Measurements from ENCODE around the gene APLNR. TPM values are rescaled to one million over a fixed set of nuclear protein-coding genes. Genes with fewer than 3 reads are reported as not detected.

Gene APLNR
- total and polyA plus RNA-seq, 2 donors (not counting 1 experiment from before 2014, with no cell fraction given) = not detected

GRCh38 chr11:57241353-57241972 is 4.4 kb upstream of the APLNR start:
- no peaks in the 10 kb centered on the region for H3K79me2 ChIP-seq (ENCODE audit: control insufficient read depth, insufficient read depth, low read length)
- no peak overlapping the region for H3K27ac ChIP-seq (ENCODE audit: low read length in 2 of 2)
- ATAC-seq (ENCODE audit: low read depth) = no peak
- H3K36me3 ChIP-seq (replicated peaks in 1 of 2; ENCODE audit: control extremely low read depth in 1 of 2, control insufficient read depth in 1 of 2, extremely low read depth in 1 of 2, insufficient read depth in 2 of 2, low read length in 1 of 2) = no peaks in the 10 kb centered on the region
- H3K4me2 ChIP-seq (replicated peaks; ENCODE audit: low read depth, low read length, poor library complexity, severe bottlenecking) = no peak overlapping the region
- no peak overlapping the region for H3K9ac ChIP-seq (ENCODE audit: low read length)
- Mint-ChIP-seq H3K27me3 (peaks cover 30% of the 10 kb centered on the region), H3K27ac (no peak overlapping the region), H3K9me3 (ENCODE audit: insufficient read depth) (no peaks in the 10 kb centered on the region), H3K4me3 (no peak overlapping the region), H3K4me1 (peaks cover 7% of the 10 kb centered on the region)
- peaks cover 0 to 14% (median 0%) of the 10 kb centered on the region in 4 experiments for H3K27me3 ChIP-seq (replicated peaks in 1 of 4; ENCODE audit: control extremely low read depth in 1 of 4, control insufficient read depth in 3 of 4, insufficient read depth in 4 of 4, low read length in 3 of 4)
- CTCF ChIA-PET = interaction anchor here (1.9 kb wide), 1 partner anchor 8 kb away, joined by 11 read pairs; no protein-coding TSS in a partner anchor
- no peak overlapping the region for H3K4me3 ChIP-seq (ENCODE audit: control extremely low read depth in 1 of 5, extremely low read depth in 1 of 5, insufficient read depth in 1 of 5, low read depth in 2 of 5, low read length in 4 of 5)
- 60% methylated on average over 2 of the region's 2 CpGs for WGBS (ENCODE audit: insufficient coverage)
- DNase-seq = no peak
- POLR2A ChIA-PET = no interaction called here
- H2AFZ ChIP-seq (ENCODE audit: insufficient read depth, low read depth, low read length, poor library complexity, severe bottlenecking) = no peak overlapping the region
- peaks cover 0 to 4% of the 10 kb centered on the region in 2 donors for H3K4me1 ChIP-seq (ENCODE audit: control insufficient read depth in 2 of 2, insufficient read depth in 2 of 2, low read length in 2 of 2)
- TF ChIP-seq CTCF (IDR thresholded peaks at IDR 0.05) = no peak
- no peak for TF ChIP-seq EZH2 (IDR thresholded peaks at IDR 0.05; ENCODE audit: borderline replicate concordance, insufficient read depth, low read depth, low read length, poor library complexity, severe bottlenecking)
- intact Hi-C loops (cut with micrococcal nuclease) = no loop called here
- no peaks in the 10 kb centered on the region for H4K20me1 ChIP-seq (ENCODE audit: control insufficient read depth, insufficient read depth, low read length, poor library complexity, severe bottlenecking)
- H3K9me3 ChIP-seq (ENCODE audit: control extremely low read depth in 1 of 3, control insufficient read depth in 2 of 3, insufficient read depth in 1 of 3, low read length in 2 of 3) = peaks cover 0 to 5% (median 0%) of the 10 kb centered on the region in 3 donors

- H3K4me1 ChIP-seq (ENCODE audit: control insufficient read depth in 2 of 2, insufficient read depth in 2 of 2, low read length in 2 of 2) = peaks cover 0 to 4% of the 10 kb centered on the region in 2 donors
- no peaks in the 10 kb centered on the region for H3K36me3 ChIP-seq (replicated peaks in 1 of 2; ENCODE audit: control extremely low read depth in 1 of 2, control insufficient read depth in 1 of 2, extremely low read depth in 1 of 2, insufficient read depth in 2 of 2, low read length in 1 of 2)
- no peak for DNase-seq
- no peaks in the 10 kb centered on the region for H3K9me3 Mint-ChIP-seq (ENCODE audit: insufficient read depth)
- no peak overlapping the region for H2AFZ ChIP-seq (ENCODE audit: insufficient read depth, low read depth, low read length, poor library complexity, severe bottlenecking)
- peaks cover 0 to 17% (median 0%) of the 10 kb centered on the region in 4 experiments for H3K27me3 ChIP-seq (replicated peaks in 1 of 4; ENCODE audit: control extremely low read depth in 1 of 4, control insufficient read depth in 3 of 4, insufficient read depth in 4 of 4, low read length in 3 of 4)
- no peak overlapping the region for H3K4me2 ChIP-seq (replicated peaks; ENCODE audit: low read depth, low read length, poor library complexity, severe bottlenecking)
- POLR2A ChIA-PET = no interaction called here
- peaks cover 35% of the 10 kb centered on the region for H3K27me3 Mint-ChIP-seq
- H3K79me2 ChIP-seq (ENCODE audit: control insufficient read depth, insufficient read depth, low read length) = no peaks in the 10 kb centered on the region
- ATAC-seq (ENCODE audit: low read depth) = no peak
- H3K27ac ChIP-seq (ENCODE audit: low read length in 2 of 2) = no peak overlapping the region
- H4K20me1 ChIP-seq (ENCODE audit: control insufficient read depth, insufficient read depth, low read length, poor library complexity, severe bottlenecking) = no peaks in the 10 kb centered on the region
- CTCF ChIA-PET = interaction anchor here (1.9 kb wide), 1 partner anchor 8 kb away, joined by 11 read pairs; no protein-coding TSS in a partner anchor
- no peak for TF ChIP-seq EZH2 (IDR thresholded peaks at IDR 0.05; ENCODE audit: borderline replicate concordance, insufficient read depth, low read depth, low read length, poor library complexity, severe bottlenecking)
- TF ChIP-seq CTCF (IDR thresholded peaks at IDR 0.05) = no peak
- no peak overlapping the region for H3K27ac Mint-ChIP-seq
- 36% methylated on average over 5 of the region's 5 CpGs for WGBS (ENCODE audit: insufficient coverage)
- H3K9ac ChIP-seq (ENCODE audit: low read length) = no peak overlapping the region
- H3K4me3 Mint-ChIP-seq = no peak overlapping the region
- H3K9me3 ChIP-seq (ENCODE audit: control extremely low read depth in 1 of 3, control insufficient read depth in 2 of 3, insufficient read depth in 1 of 3, low read length in 2 of 3) = peaks cover 0 to 7% (median 0%) of the 10 kb centered on the region in 3 donors
- peaks cover 7% of the 10 kb centered on the region for H3K4me1 Mint-ChIP-seq
- intact Hi-C loops (cut with micrococcal nuclease) = no loop called here
- no peak overlapping the region for H3K4me3 ChIP-seq (ENCODE audit: control extremely low read depth in 1 of 5, extremely low read depth in 1 of 5, insufficient read depth in 1 of 5, low read depth in 2 of 5, low read length in 4 of 5)
Measured at GRCh38 chr11:57240757-57241156, 3.7 kb upstream of the APLNR start.
